K562 (cell line): ENCODE data around the gene KLHL22. TPM values are rescaled to one million over a fixed set of nuclear protein-coding genes. Genes with fewer than 3 reads are reported as not detected.

Source experiments
- ARID4B ChIP-seq: sonication (generic); formaldehyde crosslinking; IDR thresholded peaks from 2 replicates; pipeline ENCODE4 v1.8.0; 2022; ENCODE audit warnings: mild to moderate bottlenecking, missing genetic modification reagents
- CHD2 ChIP-seq: IDR thresholded peaks from 2 replicates; pipeline ENCODE4 v1.6.1; 2011; ENCODE audit warnings: low read depth, low read length
- DDX20 ChIP-seq: fragments of 450-650 bp; IDR thresholded peaks from 2 replicates; pipeline ENCODE4 v1.6.1; 2016; ENCODE audit warnings: missing genetic modification characterization, low read depth, mild to moderate bottlenecking, missing compliant biosample characterization, moderate library complexity
- E2F3 ChIP-seq: fragments of 250-450 bp; sonication (Bioruptor Pico); IDR thresholded peaks from 2 replicates; pipeline ENCODE4 v1.4.0; 2020; ENCODE audit warnings: mild to moderate bottlenecking
- EP400 ChIP-seq: fragments of 450-650 bp; IDR thresholded peaks from 2 replicates; pipeline ENCODE4 v1.6.1; 2017; ENCODE audit warnings: antibody characterized with exemption, mild to moderate bottlenecking, moderate library complexity
- FOSL1 ChIP-seq: fragments of 200-800 bp; sonication (Bioruptor generic); conservative IDR thresholded peaks from 2 replicates; pipeline ENCODE4 v1.6.1; 2016; ENCODE audit warnings: missing genetic modification characterization, missing compliant biosample characterization
- FOXA3 ChIP-seq, 2 experiments: fragments of 450-650 bp in 1 of 2; sonication (generic) in 1 of 2; formaldehyde crosslinking; IDR thresholded peaks in 1 of 2; conservative IDR thresholded peaks in 1 of 2; 2 replicates each; pipeline versions ENCODE4 v1.4.0 to v1.8.0; 2020 to 2022; ENCODE audit warnings: mild to moderate bottlenecking in 2 of 2, missing genetic modification reagents in 1 of 2
- HIVEP1 ChIP-seq: fragments of 250-450 bp; sonication (Bioruptor Pico); IDR thresholded peaks from 2 replicates; pipeline ENCODE4 v1.4.0; 2020; ENCODE audit warnings: mild to moderate bottlenecking
- HMGXB4 ChIP-seq: sonication (generic); formaldehyde crosslinking; IDR thresholded peaks from 2 replicates; pipeline ENCODE4 v1.8.1; 2023; ENCODE audit warnings: mild to moderate bottlenecking, missing genetic modification reagents
- JUNB ChIP-seq: fragments of 450-650 bp; formaldehyde crosslinking; conservative IDR thresholded peaks from 2 replicates; pipeline ENCODE4 v1.4.0; 2020; ENCODE audit warnings: mild to moderate bottlenecking
- MED1 ChIP-seq: sonication (generic); formaldehyde crosslinking; IDR thresholded peaks from 2 replicates; pipeline ENCODE4 v1.8.1; 2023; ENCODE audit warnings: missing genetic modification reagents, borderline replicate concordance
- MTA3 ChIP-seq: fragments of 450-650 bp; formaldehyde crosslinking; IDR thresholded peaks from 2 replicates; pipeline ENCODE4 v1.6.1; 2017; ENCODE audit warnings: mild to moderate bottlenecking, borderline replicate concordance
- NR4A1 ChIP-seq, 2 experiments: fragments of 250-450 bp in 1 of 2; fragments of 450-650 bp in 1 of 2; sonication (Bioruptor Pico) in 1 of 2; IDR thresholded peaks; 2 replicates each; pipeline versions ENCODE4 v1.4.0 to v1.6.1; 2016 to 2020; ENCODE audit warnings: mild to moderate bottlenecking in 2 of 2, missing compliant biosample characterization in 1 of 2, missing genetic modification characterization in 1 of 2, moderate library complexity in 1 of 2
- RBM39 ChIP-seq: fragments of 200-400 bp; formaldehyde crosslinking; optimal IDR thresholded peaks from 2 replicates; pipeline ENCODE3; 2018; ENCODE audit warnings: low read depth, low read length
- TAF7 ChIP-seq: fragments of 450-650 bp; IDR thresholded peaks from 2 replicates; pipeline ENCODE4 v1.6.1; 2016; ENCODE audit warnings: missing genetic modification characterization, missing compliant biosample characterization
- USF1 ChIP-seq: sonication (generic); formaldehyde crosslinking; IDR thresholded peaks from 2 replicates; pipeline ENCODE4 v1.9.0; 2022; ENCODE audit warnings: mild to moderate bottlenecking, missing genetic modification reagents
- ZKSCAN1 ChIP-seq: fragments of 150-350 bp; IDR thresholded peaks from 2 replicates; pipeline ENCODE4 v1.6.1; 2016; ENCODE audit warnings: low read depth, low read length
- ZNF668 ChIP-seq: fragments of 250-450 bp; sonication (Bioruptor Pico); IDR thresholded peaks from 2 replicates; pipeline ENCODE4 v1.8.0; 2022; ENCODE audit warnings: mild to moderate bottlenecking, inconsistent platforms
- polyA plus RNA-seq, 8 experiments: library from polyadenylated mRNA; depleted of rRNA in 4 of 8; stranded (reverse) in 5 of 8; unstranded in 3 of 8; fragments of >200 nt; fragmentation: Nextera tagmentation in 2 of 8; fragmentation: Illumina TruSeq in 1 of 8; extraction: Ambion mirVana in 2 of 8; extraction: Trizol in 1 of 8; gene quantifications; 2 replicates each; pipeline versions ENCODE4 v1.2.1 to v1.2.3, GENCODE V29; 2011 to 2014; ENCODE audit warnings: inconsistent platforms in 1 of 8, missing spikeins in 1 of 8
- total RNA-seq, 7 experiments: library from RNA; depleted of rRNA in 6 of 7; stranded (reverse); fragments of >200 nt in 6 of 7; fragmentation: Illumina TruSeq in 2 of 7; extraction: Trizol in 2 of 7; gene quantifications; 2 replicates each; pipeline versions ENCODE4 v1.2.1 to v1.2.3, GENCODE V29; 2011 to 2021; ENCODE audit warnings: low replicate concordance in 1 of 7
- TF ChIP-seq, protein P1 (sequence below): fragments of 450-650 bp; formaldehyde crosslinking; IDR thresholded peaks from 2 replicates; pipeline ENCODE4 v1.4.0; 2022; ENCODE audit warnings: missing genetic modification characterization

Gene KLHL22
- total and polyA plus RNA-seq, 9 of the 15 experiments (the other 6 are each of a cell fraction or from before 2014, with no cell fraction given), result 1.3 to 25.6 (median 15.2) TPM

DNA sequence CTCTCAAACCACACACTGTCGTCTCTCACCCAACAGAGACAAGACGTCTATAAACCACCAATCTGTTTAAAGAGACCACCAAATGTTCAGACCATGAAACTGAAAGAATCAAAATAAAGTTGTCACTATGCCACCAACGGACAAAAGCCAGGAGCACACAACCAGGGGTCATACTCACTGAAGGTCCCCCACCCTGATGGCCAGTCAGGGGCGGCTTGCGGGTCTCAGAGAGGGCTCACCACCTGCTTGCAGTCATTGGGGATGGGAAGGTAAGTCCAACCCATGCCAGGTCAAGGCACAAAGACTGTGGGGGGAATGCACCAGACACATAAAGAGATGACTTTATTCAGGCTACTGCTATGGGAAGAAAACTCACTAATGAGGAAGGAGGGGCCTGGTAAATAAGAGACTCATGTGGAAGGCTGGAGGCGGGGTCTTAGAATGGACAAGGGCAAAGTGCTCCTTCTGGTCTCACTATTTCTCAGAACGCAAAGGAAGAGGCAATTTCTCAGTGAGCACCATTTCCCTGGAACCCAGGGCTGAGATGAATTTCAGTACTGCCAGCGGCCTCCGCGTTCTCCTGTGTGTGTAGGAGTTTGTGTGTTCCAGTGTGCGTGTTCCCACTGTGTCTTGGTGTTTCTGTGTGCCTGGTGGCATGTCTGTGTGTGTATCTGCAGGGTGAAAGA is 75.3 kb downstream of the KLHL22 start (continued):
- TF ChIP-seq JUNB (CRISPR knock-in tag) (0 out of 2 replicates have a peak, but pooled peaks have one; percentile 41), MTA3 (0 out of 2 replicates have a peak, but pooled peaks have one; percentile 9), FOXA3 (CRISPR knock-in tag; conservative IDR thresholded peaks at IDR 0.05 in 1 of 2, IDR thresholded peaks at IDR 0.05 in 1 of 2) (peak in 1 of 2 experiments; percentile 56; a peak in 1 of 4 replicates), EP400 (no peak), FOSL1 (no peak), RBM39 (no peak), ZKSCAN1 (no peak), HMGXB4 (CRISPR knock-in tag) (no peak), NR4A1 (CRISPR knock-in tag; IDR thresholded peaks at IDR 0.05) (no peak), NR4A1 (tag; IDR thresholded peaks at IDR 0.05) (no peak), USF1 (CRISPR knock-in tag) (0 out of 2 replicates have a peak, but pooled peaks have one; percentile 5), ZNF668 (no peak), MED1 (CRISPR knock-in tag) (0 out of 2 replicates have a peak, but pooled peaks have one; percentile 81), ARID4B (no peak), TAF7 (tag) (0 out of 2 replicates have a peak, but pooled peaks have one; percentile 22), HIVEP1 (CRISPR knock-in tag) (peak; percentile 74; the same call in 1 of the 2 replicates), CHD2 (0 out of 2 replicates have a peak, but pooled peaks have one; percentile 19), E2F3 (CRISPR knock-in tag) (peak; percentile 44; the same call in 1 of the 2 replicates), DDX20 (tag) (no peak)
- TF ChIP-seq, protein P1, sequence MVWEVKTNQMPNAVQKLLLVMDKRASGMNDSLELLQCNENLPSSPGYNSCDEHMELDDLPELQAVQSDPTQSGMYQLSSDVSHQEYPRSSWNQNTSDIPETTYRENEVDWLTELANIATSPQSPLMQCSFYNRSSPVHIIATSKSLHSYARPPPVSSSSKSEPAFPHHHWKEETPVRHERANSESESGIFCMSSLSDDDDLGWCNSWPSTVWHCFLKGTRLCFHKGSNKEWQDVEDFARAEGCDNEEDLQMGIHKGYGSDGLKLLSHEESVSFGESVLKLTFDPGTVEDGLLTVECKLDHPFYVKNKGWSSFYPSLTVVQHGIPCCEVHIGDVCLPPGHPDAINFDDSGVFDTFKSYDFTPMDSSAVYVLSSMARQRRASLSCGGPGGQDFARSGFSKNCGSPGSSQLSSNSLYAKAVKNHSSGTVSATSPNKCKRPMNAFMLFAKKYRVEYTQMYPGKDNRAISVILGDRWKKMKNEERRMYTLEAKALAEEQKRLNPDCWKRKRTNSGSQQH (CRISPR knock-in tag), result peak; percentile 3; the same call in 1 of the 2 replicates
